Measurements from ENCODE around the gene FGB.

The FGB gene

GRCh38 chr4:154569584-154569983, 6.8 kb downstream of the FGB start:
- H3K36me3 ChIP-seq (ENCODE audit: insufficient read depth, low read length), result no peaks in the 10 kb centered on the region
- H3K27me3 ChIP-seq (ENCODE audit: insufficient read depth, low read length), result no peaks in the 10 kb centered on the region; the same call in 1 of the 2 replicates
- H3K27ac ChIP-seq (ENCODE audit: low read depth, low read length, poor library complexity, severe bottlenecking), result no peak overlapping the region
- H3K79me2 ChIP-seq (ENCODE audit: insufficient read depth, low read length), result no peaks in the 10 kb centered on the region
- no peak overlapping the region for H3K4me2 ChIP-seq (ENCODE audit: low read length)
- H3K4me3 ChIP-seq (ENCODE audit: low read depth, low read length, poor library complexity, severe bottlenecking), result no peak overlapping the region
- no peaks in the 10 kb centered on the region for H4K20me1 ChIP-seq (ENCODE audit: insufficient read depth, low read length)
- no peak overlapping the region for H2AFZ ChIP-seq (ENCODE audit: low read length)
- H3F3A ChIP-seq (ENCODE audit: insufficient read depth, low read length), result no peaks in the 10 kb centered on the region
- TF ChIP-seq CTCF (IDR thresholded peaks at IDR 0.05; ENCODE audit: low read length) (no peak), EZH2 (IDR thresholded peaks at IDR 0.05; ENCODE audit: borderline replicate concordance, low read length) (no peak)
- no peak overlapping the region for H3K9ac ChIP-seq (ENCODE audit: low read length)
- no peaks in the 10 kb centered on the region for H3K9me2 ChIP-seq (ENCODE audit: low read depth, low read length)
- H3K4me1 ChIP-seq (ENCODE audit: insufficient read depth, low read length, severe bottlenecking), result no peaks in the 10 kb centered on the region
- H3K9me3 ChIP-seq (ENCODE audit: low read length), result no peaks in the 10 kb centered on the region

DNA sequence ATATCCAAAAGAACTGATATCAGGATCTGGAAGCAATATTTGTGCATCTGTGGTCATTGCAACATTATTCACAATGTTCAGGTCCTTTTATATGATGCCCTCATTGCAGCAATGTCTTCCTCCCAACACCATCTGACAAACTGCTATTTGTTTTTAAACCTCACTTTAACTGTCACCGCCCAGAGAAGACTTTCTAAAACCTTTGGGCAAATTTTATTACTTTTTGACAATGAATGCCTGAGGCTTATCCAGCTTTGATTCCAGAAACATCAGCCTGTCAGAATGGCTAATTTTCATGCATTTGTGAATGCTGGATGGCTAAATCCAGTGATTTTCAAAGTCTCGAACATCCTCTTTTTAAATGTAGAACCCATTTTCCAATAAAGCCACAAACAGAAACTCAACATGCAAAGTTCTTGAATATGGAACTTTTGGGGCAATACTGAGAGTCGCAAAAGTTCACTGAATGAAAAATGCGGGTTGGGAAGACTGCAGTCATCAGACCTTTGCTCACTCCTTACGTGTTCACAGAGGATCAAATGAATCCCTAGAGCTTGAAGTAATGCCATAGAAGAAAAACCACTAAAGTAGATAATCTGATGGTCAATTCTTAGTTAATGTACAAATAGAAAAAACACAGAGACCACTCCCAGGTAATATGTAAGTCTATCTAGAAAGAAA, 10.5 kb downstream of the FGB start:
- Histone ChIP-seq H3K4me3 (ENCODE audit: low read depth, low read length, poor library complexity, severe bottlenecking) (no peak overlapping the region), H3K27ac (ENCODE audit: low read depth, low read length, poor library complexity, severe bottlenecking) (no peak overlapping the region), H3K4me1 (ENCODE audit: insufficient read depth, low read length, severe bottlenecking) (no peaks in the 10 kb centered on the region), H3K9me2 (ENCODE audit: low read depth, low read length) (no peaks in the 10 kb centered on the region), H2AFZ (ENCODE audit: low read length) (no peak overlapping the region), H3K9me3 (ENCODE audit: low read length) (no peaks in the 10 kb centered on the region), H3K79me2 (ENCODE audit: insufficient read depth, low read length) (no peaks in the 10 kb centered on the region), H3F3A (ENCODE audit: insufficient read depth, low read length) (no peaks in the 10 kb centered on the region), H3K9ac (ENCODE audit: low read length) (no peak overlapping the region), H3K36me3 (ENCODE audit: insufficient read depth, low read length) (no peaks in the 10 kb centered on the region), H4K20me1 (ENCODE audit: insufficient read depth, low read length) (no peaks in the 10 kb centered on the region), H3K4me2 (ENCODE audit: low read length) (no peak overlapping the region), H3K27me3 (ENCODE audit: insufficient read depth, low read length) (no peaks in the 10 kb centered on the region; the same call in 1 of the 2 replicates)
- TF ChIP-seq CTCF (IDR thresholded peaks at IDR 0.05; ENCODE audit: low read length), result no peak

DNA sequence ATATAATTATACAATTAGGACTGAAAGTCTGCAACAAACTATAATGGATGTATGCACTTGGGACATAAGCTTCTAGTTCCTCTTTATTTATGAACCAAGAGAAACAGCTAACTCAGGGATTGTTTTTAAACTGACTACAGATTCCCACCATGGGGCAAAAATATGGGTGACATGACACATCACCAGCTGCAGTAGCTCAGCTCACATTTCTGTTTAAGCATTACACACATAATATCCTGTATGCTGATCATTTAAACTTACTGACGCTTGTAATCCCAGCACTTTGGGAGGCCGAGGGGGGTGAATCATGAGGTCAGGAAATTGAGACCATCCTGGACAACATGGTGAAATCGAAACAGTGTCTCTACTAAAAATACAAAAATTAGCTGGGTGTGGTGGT, 11.5 kb downstream of the FGB start:
- Histone ChIP-seq H2AFZ (ENCODE audit: low read length) (no peak overlapping the region), H3K4me1 (ENCODE audit: insufficient read depth, low read length, severe bottlenecking) (no peaks in the 10 kb centered on the region), H3K27ac (ENCODE audit: low read depth, low read length, poor library complexity, severe bottlenecking) (no peak overlapping the region), H3K9ac (ENCODE audit: low read length) (no peak overlapping the region), H3K9me2 (ENCODE audit: low read depth, low read length) (no peaks in the 10 kb centered on the region), H3F3A (ENCODE audit: insufficient read depth, low read length) (no peaks in the 10 kb centered on the region), H4K20me1 (ENCODE audit: insufficient read depth, low read length) (no peaks in the 10 kb centered on the region), H3K4me3 (ENCODE audit: low read depth, low read length, poor library complexity, severe bottlenecking) (no peak overlapping the region), H3K79me2 (ENCODE audit: insufficient read depth, low read length) (no peaks in the 10 kb centered on the region), H3K36me3 (ENCODE audit: insufficient read depth, low read length) (no peaks in the 10 kb centered on the region), H3K9me3 (ENCODE audit: low read length) (no peaks in the 10 kb centered on the region), H3K4me2 (ENCODE audit: low read length) (no peak overlapping the region), H3K27me3 (ENCODE audit: insufficient read depth, low read length) (no peaks in the 10 kb centered on the region; the same call in 1 of the 2 replicates)
- TF ChIP-seq EZH2 (IDR thresholded peaks at IDR 0.05; ENCODE audit: borderline replicate concordance, low read length) (no peak), CTCF (IDR thresholded peaks at IDR 0.05; ENCODE audit: low read length) (no peak)

Data from OCI-LY1 (cell line).